ENCODE measurements around the gene KRT15. TPM values are rescaled to one million over a fixed set of nuclear protein-coding genes. Genes with fewer than 3 reads are reported as not detected.

KRT15 gene
- total RNA-seq, 2 experiments from 2014 or later: not detected

DNA sequence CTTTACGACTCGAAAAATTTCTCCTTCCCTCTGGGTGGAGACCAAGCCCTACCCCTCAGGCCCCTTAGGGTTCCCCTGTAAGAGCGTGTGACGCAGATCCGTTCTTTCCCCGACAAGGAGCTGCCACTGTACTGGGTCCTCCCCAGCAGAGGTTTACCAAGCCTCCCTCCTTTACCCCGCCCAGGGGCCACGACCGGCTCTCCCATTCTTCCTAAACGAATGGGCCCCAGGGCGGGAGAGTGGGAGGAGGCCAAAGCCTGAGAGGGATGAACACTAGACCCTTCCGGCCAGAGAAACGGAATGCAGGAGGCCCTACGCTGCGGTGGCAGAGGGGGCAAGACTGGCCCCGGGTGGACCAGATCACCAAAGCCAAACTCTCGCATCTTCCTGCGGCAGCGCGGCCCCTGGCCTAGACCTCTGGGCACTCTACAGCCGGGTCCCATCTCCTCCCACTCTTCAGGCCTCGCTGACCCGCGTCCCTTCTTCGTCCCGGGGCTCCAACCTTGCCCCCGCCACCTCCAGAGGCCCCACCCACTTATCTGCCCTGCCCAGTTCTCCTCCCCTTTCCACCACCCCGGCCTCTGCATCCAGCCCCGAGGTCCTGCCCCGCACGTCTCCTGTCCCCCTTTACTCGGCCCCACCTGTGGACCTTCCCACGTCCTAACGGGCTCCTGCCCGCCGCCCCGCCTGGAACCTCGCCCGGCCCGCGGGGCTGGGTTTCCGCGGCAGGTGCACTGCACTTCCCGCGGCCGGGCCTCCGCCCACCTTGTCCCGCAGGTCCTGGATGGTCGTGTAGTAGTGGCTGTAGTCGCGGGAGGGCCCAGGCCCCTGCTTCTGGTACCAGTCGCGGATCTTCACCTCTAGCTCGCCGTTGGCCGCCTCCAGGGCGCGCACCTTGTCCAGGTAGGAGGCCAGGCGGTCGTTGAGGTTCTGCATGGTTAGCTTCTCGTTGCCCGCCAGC is 8.7 kb upstream of the KRT15 start:
- H2AFZ ChIP-seq (ENCODE audit: low read length): no peak overlapping the region
- H4K20me1 ChIP-seq (ENCODE audit: insufficient read depth, low read length): no peaks in the 10 kb centered on the region
- TF ChIP-seq, protein P1, sequence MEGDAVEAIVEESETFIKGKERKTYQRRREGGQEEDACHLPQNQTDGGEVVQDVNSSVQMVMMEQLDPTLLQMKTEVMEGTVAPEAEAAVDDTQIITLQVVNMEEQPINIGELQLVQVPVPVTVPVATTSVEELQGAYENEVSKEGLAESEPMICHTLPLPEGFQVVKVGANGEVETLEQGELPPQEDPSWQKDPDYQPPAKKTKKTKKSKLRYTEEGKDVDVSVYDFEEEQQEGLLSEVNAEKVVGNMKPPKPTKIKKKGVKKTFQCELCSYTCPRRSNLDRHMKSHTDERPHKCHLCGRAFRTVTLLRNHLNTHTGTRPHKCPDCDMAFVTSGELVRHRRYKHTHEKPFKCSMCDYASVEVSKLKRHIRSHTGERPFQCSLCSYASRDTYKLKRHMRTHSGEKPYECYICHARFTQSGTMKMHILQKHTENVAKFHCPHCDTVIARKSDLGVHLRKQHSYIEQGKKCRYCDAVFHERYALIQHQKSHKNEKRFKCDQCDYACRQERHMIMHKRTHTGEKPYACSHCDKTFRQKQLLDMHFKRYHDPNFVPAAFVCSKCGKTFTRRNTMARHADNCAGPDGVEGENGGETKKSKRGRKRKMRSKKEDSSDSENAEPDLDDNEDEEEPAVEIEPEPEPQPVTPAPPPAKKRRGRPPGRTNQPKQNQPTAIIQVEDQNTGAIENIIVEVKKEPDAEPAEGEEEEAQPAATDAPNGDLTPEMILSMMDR (conservative IDR thresholded peaks at IDR 0.05; ENCODE audit: low read length): no peak
- no peak for TF ChIP-seq EZH2phosphoT487 (IDR thresholded peaks at IDR 0.05; ENCODE audit: borderline replicate concordance, low read depth, low read length)
- ChIA-PET CTCF (ENCODE audit: unreplicated experiment) (no interaction called here), POLR2A (no interaction called here)
- no peaks in the 10 kb centered on the region for H3K79me2 ChIP-seq (ENCODE audit: insufficient read depth, low read depth, low read length)
- H3K27ac ChIP-seq (ENCODE audit: low read depth, low read length, poor library complexity, severe bottlenecking): no peak overlapping the region
- H3K9me2 ChIP-seq (ENCODE audit: insufficient read depth, low read length): no peaks in the 10 kb centered on the region
- no peak overlapping the region for H3K4me2 ChIP-seq (ENCODE audit: low read length)
- no peaks in the 10 kb centered on the region for H3K9me3 ChIP-seq (ENCODE audit: low read length)
- H3K36me3 ChIP-seq (ENCODE audit: insufficient read depth, low read length): no peaks in the 10 kb centered on the region
- BruUV-seq (replicated peaks): no TSS peak
- intact Hi-C loops (cut with micrococcal nuclease; ENCODE audit: unreplicated experiment): no loop called here
- no peaks in the 10 kb centered on the region for H3K4me1 ChIP-seq (ENCODE audit: insufficient read depth, low read length, poor library complexity, severe bottlenecking)
- no peak overlapping the region for H3K4me3 ChIP-seq (ENCODE audit: low read depth, low read length, poor library complexity, severe bottlenecking)
- no peak for DNase-seq (ENCODE audit: low spot score)

DNA sequence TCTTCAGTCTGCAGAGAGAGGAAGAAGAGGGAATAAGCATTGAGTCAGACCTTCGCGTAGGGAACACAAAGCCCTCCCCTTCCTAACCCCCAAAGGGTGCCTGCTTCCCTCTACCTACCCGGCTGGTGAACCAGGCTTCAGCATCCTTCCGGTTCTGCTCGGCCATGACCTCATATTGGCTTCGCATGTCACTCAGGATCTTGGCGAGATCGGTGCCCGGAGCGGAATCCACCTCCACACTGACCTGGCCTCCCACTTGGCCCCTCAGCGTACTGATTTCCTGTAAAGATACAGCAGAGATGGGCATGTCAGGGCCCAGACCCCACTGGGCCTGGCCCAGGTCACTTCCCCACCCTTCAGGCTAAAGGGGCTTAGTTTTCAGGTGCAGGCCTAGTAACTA is 5.6 kb upstream of the KRT15 start:
- CTCF ChIA-PET (ENCODE audit: unreplicated experiment): no interaction called here
- no peaks in the 10 kb centered on the region for H4K20me1 ChIP-seq (ENCODE audit: insufficient read depth, low read length)
- no TSS peak for BruUV-seq (replicated peaks)
- H3K36me3 ChIP-seq (ENCODE audit: insufficient read depth, low read length): no peaks in the 10 kb centered on the region
- no peaks in the 10 kb centered on the region for H3K79me2 ChIP-seq (ENCODE audit: insufficient read depth, low read depth, low read length)
- H3K9me3 ChIP-seq (ENCODE audit: low read length): no peaks in the 10 kb centered on the region
- no peaks in the 10 kb centered on the region for H3K4me1 ChIP-seq (ENCODE audit: insufficient read depth, low read length, poor library complexity, severe bottlenecking)
- no peak overlapping the region for H3K27ac ChIP-seq (ENCODE audit: low read depth, low read length, poor library complexity, severe bottlenecking)
- POLR2A ChIA-PET: no interaction called here
- H3K4me2 ChIP-seq (ENCODE audit: low read length): no peak overlapping the region
- intact Hi-C loops (cut with micrococcal nuclease; ENCODE audit: unreplicated experiment): no loop called here
- no peak overlapping the region for H3K4me3 ChIP-seq (ENCODE audit: low read depth, low read length, poor library complexity, severe bottlenecking)
- no peaks in the 10 kb centered on the region for H3K9me2 ChIP-seq (ENCODE audit: insufficient read depth, low read length)
- DNase-seq (ENCODE audit: low spot score): no peak
- TF ChIP-seq, protein P1 (conservative IDR thresholded peaks at IDR 0.05; ENCODE audit: low read length): no peak
- TF ChIP-seq EZH2phosphoT487 (IDR thresholded peaks at IDR 0.05; ENCODE audit: borderline replicate concordance, low read depth, low read length): no peak
- H2AFZ ChIP-seq (ENCODE audit: low read length): no peak overlapping the region

DNA sequence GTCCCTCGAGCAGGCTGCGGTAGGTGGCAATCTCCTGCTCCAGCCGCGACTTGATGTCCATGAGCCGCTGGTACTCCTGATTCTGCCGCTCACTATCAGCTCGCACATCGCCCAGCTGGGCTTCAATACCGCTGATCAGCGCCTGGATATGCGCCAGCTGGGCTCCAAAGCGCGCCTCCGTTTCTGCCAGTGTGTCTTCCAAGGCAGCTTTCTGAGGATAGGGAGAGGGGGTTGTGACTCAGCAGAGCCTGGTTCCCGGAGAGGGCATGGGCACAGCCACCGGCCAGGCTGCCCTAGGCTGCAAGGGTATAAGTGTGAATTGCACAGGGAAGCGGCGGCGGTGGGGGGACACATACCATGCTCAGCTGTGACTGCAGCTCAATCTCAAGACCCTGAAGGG is 5.1 kb upstream of the KRT15 start:
- ChIA-PET CTCF (ENCODE audit: unreplicated experiment) (no interaction called here), POLR2A (no interaction called here)
- Histone ChIP-seq H3K4me3 (ENCODE audit: low read depth, low read length, poor library complexity, severe bottlenecking) (no peak overlapping the region), H3K9me3 (ENCODE audit: low read length) (no peaks in the 10 kb centered on the region), H3K79me2 (ENCODE audit: insufficient read depth, low read depth, low read length) (no peaks in the 10 kb centered on the region), H3K4me1 (ENCODE audit: insufficient read depth, low read length, poor library complexity, severe bottlenecking) (no peaks in the 10 kb centered on the region), H3K36me3 (ENCODE audit: insufficient read depth, low read length) (no peaks in the 10 kb centered on the region), H4K20me1 (ENCODE audit: insufficient read depth, low read length) (no peaks in the 10 kb centered on the region), H3K27ac (ENCODE audit: low read depth, low read length, poor library complexity, severe bottlenecking) (no peak overlapping the region), H3K9me2 (ENCODE audit: insufficient read depth, low read length) (no peaks in the 10 kb centered on the region), H2AFZ (ENCODE audit: low read length) (no peak overlapping the region), H3K4me2 (ENCODE audit: low read length) (no peak overlapping the region)
- no TSS peak for BruUV-seq (replicated peaks)
- intact Hi-C loops (cut with micrococcal nuclease; ENCODE audit: unreplicated experiment): no loop called here
- DNase-seq (ENCODE audit: low spot score): no peak
- TF ChIP-seq, protein P1 (conservative IDR thresholded peaks at IDR 0.05; ENCODE audit: low read length): no peak
- no peak for TF ChIP-seq EZH2phosphoT487 (IDR thresholded peaks at IDR 0.05; ENCODE audit: borderline replicate concordance, low read depth, low read length)

Data from OCI-LY7 (cell line).